Adrenal gland (tissue), 5 donors: ENCODE results near the gene P2RY1.

ENCODE experiments used
- POLR2A ChIP-seq, 2 donors: fragments of 450-650 bp; IDR thresholded peaks; one replicate each; pipeline ENCODE4 v1.6.1; 2017; ENCODE audit warnings: antibody characterized with exemption in 2 of 2, mild to moderate bottlenecking in 2 of 2, moderate library complexity in 1 of 2
- TF ChIP-seq, protein P1 (sequence below), 6 experiments: fragments of 450-650 bp in 4 of 6; fragments of 200-600 bp in 2 of 6; sonication (generic) in 1 of 6; IDR thresholded peaks; 1 replicate in 5 of 6; 2 replicates in 1 of 6; pipeline versions ENCODE4 v1.5.1 to v1.8.0; 2016 to 2021; ENCODE audit warnings: antibody characterized with exemption in 6 of 6, mild to moderate bottlenecking in 2 of 6, moderate library complexity in 1 of 6
- donor health status: DM: no; HTN: no; CAD: no.

DNA sequence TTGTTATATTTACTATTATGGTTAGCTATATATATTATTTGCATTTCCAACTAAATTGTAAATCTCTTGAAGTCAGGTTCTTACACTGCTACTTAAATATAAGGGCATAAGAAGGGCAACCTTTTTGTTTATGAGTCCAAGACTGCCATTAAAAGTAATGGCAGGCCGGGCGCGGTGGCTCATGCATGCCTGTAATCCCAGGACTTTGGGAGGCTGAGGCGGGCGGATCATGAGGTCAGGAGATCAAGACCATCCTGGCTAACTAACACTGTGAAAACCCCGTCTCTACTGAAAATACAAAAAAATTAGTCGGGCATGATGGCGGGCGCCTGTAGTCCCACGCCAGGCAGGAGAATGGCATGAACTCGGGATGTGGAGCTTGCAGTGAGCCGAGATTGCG is 2.9 kb upstream of the P2RY1 start:
- no peak for TF ChIP-seq POLR2A (IDR thresholded peaks at IDR 0.05)
- TF ChIP-seq, protein P1, sequence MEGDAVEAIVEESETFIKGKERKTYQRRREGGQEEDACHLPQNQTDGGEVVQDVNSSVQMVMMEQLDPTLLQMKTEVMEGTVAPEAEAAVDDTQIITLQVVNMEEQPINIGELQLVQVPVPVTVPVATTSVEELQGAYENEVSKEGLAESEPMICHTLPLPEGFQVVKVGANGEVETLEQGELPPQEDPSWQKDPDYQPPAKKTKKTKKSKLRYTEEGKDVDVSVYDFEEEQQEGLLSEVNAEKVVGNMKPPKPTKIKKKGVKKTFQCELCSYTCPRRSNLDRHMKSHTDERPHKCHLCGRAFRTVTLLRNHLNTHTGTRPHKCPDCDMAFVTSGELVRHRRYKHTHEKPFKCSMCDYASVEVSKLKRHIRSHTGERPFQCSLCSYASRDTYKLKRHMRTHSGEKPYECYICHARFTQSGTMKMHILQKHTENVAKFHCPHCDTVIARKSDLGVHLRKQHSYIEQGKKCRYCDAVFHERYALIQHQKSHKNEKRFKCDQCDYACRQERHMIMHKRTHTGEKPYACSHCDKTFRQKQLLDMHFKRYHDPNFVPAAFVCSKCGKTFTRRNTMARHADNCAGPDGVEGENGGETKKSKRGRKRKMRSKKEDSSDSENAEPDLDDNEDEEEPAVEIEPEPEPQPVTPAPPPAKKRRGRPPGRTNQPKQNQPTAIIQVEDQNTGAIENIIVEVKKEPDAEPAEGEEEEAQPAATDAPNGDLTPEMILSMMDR (IDR thresholded peaks at IDR 0.05), result no peak
